ENCODE results near the gene RAD51B. TPM values are rescaled to one million over a fixed set of nuclear protein-coding genes. Genes with fewer than 3 reads are reported as not detected.

RAD51B gene
- total RNA-seq, 6 experiments from 2014 or later: 2.7 to 5.8 (median 4.3) TPM

GRCh38 chr14:68263563-68264259, 444.1 kb downstream of the RAD51B start:
- no peaks in the 10 kb centered on the region for H3K27me3 ChIP-seq
- peak; percentile 38 to 71 (median 54) for ATAC-seq
- no peak for TF ChIP-seq POLR2A (IDR thresholded peaks at IDR 0.05)
- TF ChIP-seq CTCF (IDR thresholded peaks at IDR 0.05): no peak
- H3K9me3 ChIP-seq: no peaks in the 10 kb centered on the region
- H3K4me1 ChIP-seq: no peaks in the 10 kb centered on the region
- DNase-seq: no peak
- intact Hi-C loops (cut with DNase I): no loop called here
- no peak overlapping the region for H3K27ac ChIP-seq
- 70% methylated on average over 3 of the region's 3 CpGs for WGBS (ENCODE audit: insufficient coverage, low coverage, low lambda C conversion rate, missing lambda C conversion rate)
- H3K36me3 ChIP-seq: no peaks in the 10 kb centered on the region
- H3K4me3 ChIP-seq: no peak overlapping the region

- TF ChIP-seq CTCF (IDR thresholded peaks at IDR 0.05) (no peak), POLR2A (IDR thresholded peaks at IDR 0.05) (no peak)
- peak in 3 of 4 donors; percentile 12 to 34 (median 28) for ATAC-seq
- WGBS (ENCODE audit: insufficient coverage, low coverage, low lambda C conversion rate, missing lambda C conversion rate): 85% methylated on average over 2 of the region's 2 CpGs
Measured at GRCh38 chr14:68264260-68264569, 444.6 kb downstream of the RAD51B start.

GRCh38 chr14:68266998-68267397, 447.4 kb downstream of the RAD51B start:
- no peak for ATAC-seq
- Histone ChIP-seq H3K4me3 (no peak overlapping the region), H3K27ac (no peak overlapping the region), H3K4me1 (no peaks in the 10 kb centered on the region), H3K9me3 (no peaks in the 10 kb centered on the region), H3K27me3 (no peaks in the 10 kb centered on the region), H3K36me3 (no peaks in the 10 kb centered on the region)
- TF ChIP-seq POLR2A (IDR thresholded peaks at IDR 0.05) (no peak), CTCF (IDR thresholded peaks at IDR 0.05) (no peak)
- 93% methylated on average over 7 of the region's 7 CpGs for WGBS (ENCODE audit: insufficient coverage, low coverage, low lambda C conversion rate, missing lambda C conversion rate)
- intact Hi-C loops (cut with DNase I): no loop called here
- DNase-seq: no peak

More at GRCh38 chr14:68264260-68264569, 444.6 kb downstream of the RAD51B start:
- Histone ChIP-seq H3K36me3 (no peaks in the 10 kb centered on the region), H3K4me1 (no peaks in the 10 kb centered on the region), H3K27ac (no peak overlapping the region), H3K27me3 (no peaks in the 10 kb centered on the region), H3K4me3 (no peak overlapping the region), H3K9me3 (no peaks in the 10 kb centered on the region)
- intact Hi-C loops (cut with DNase I): no loop called here
- no peak for DNase-seq

- Histone ChIP-seq H3K4me1 (no peaks in the 10 kb centered on the region), H3K9me3 (no peaks in the 10 kb centered on the region), H3K27ac (peak overlapping the region in 1 of 3 donors; percentile 2), H3K36me3 (no peaks in the 10 kb centered on the region), H3K27me3 (no peaks in the 10 kb centered on the region), H3K4me3 (no peak overlapping the region)
- intact Hi-C loops (cut with DNase I): no loop called here
- 29% methylated on average over 2 of the region's 2 CpGs for WGBS (ENCODE audit: insufficient coverage, low coverage, low lambda C conversion rate, missing lambda C conversion rate)
- ATAC-seq (peak; percentile 35 to 53 (median 42)), DNase-seq (no peak)
- no peak for TF ChIP-seq POLR2A (IDR thresholded peaks at IDR 0.05)
- TF ChIP-seq CTCF (IDR thresholded peaks at IDR 0.05): no peak
Measured at GRCh38 chr14:68268197-68268596, 448.6 kb downstream of the RAD51B start.
